Measurements from ENCODE around the gene ADAMTS2.

DNA sequence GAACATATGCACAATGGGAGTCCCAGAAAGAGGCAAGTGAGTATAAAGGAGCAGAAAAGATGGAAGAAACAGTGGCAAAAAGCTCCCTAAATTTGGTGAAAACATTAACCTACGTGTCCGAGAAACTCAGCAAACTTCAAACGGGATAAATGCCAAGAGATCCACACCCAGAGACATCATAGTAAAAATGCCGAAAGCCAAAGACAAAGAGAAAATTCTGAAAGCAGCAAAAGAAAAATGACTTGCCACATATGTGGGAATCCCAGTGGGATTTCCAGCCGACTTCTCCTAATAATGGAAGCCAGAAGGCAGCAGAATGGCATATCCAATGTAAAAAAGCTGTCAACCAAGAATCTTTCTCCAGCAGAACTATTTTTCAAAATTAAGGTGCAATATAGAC, 101.2 kb downstream of the ADAMTS2 start:
- TF ChIP-seq, protein P1, sequence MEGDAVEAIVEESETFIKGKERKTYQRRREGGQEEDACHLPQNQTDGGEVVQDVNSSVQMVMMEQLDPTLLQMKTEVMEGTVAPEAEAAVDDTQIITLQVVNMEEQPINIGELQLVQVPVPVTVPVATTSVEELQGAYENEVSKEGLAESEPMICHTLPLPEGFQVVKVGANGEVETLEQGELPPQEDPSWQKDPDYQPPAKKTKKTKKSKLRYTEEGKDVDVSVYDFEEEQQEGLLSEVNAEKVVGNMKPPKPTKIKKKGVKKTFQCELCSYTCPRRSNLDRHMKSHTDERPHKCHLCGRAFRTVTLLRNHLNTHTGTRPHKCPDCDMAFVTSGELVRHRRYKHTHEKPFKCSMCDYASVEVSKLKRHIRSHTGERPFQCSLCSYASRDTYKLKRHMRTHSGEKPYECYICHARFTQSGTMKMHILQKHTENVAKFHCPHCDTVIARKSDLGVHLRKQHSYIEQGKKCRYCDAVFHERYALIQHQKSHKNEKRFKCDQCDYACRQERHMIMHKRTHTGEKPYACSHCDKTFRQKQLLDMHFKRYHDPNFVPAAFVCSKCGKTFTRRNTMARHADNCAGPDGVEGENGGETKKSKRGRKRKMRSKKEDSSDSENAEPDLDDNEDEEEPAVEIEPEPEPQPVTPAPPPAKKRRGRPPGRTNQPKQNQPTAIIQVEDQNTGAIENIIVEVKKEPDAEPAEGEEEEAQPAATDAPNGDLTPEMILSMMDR (IDR thresholded peaks at IDR 0.05): no peak
- TF ChIP-seq POLR2A (IDR thresholded peaks at IDR 0.05) (no peak), POLR2AphosphoS5 (IDR thresholded peaks at IDR 0.05) (no peak), EP300 (IDR thresholded peaks at IDR 0.05; ENCODE audit: low read depth) (no peak)

Measured in transverse colon (tissue), 4 donors.